Stimulated activated CD4-positive, alpha-beta T cell treated with anti-CD3 and anti-CD28 coated beads, Interleukin-1b, Interleukin-23, amount 100 ng/mL, for 4 hours (primary cell): ENCODE results near the gene SDC1.
A peak's percentile ranks its signal among the peaks of the same experiment; 100 is the strongest.
"Not testable (repeated sequence)": the region's sequence is repeated elsewhere in the genome, so short reads cannot be mapped to it uniquely, and the experiment has no call there.

Experiments used
- DNase-seq, 2 donors: peaks; one replicate each; pipeline ENCODE4 v3.0.0-alpha.2; 2020; ENCODE audit warnings: low read depth in 2 of 2

SDC1 gene

GRCh38 chr2:20224716-20225293 lies at the start of gene SDC1:
Gene SDC1, minus strand, starts transcription at chr2:20225130. Its CDS starts 263 bp downstream, at chr2:20224867.
- DNase-seq: no peak

DNA sequence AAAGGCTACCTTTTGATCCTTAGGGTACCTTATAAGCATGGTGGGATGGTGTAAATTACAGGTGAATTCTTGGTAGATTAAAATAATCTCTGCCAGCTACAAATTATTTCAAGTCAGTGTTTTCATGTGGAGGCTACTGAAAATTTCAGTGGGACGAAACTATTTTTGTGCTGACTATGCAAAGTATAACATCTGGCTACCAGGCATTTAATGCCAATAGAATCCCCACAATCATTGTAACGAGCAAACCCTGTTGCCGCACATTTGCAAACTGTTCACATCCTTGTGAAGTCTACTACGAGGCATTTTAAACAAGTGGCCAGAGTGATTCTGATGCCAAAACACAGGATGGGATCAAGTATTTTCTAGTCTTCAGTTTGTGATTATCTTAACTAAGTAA lies 48.1 kb upstream of the SDC1 start:
- DNase-seq: no peak

DNA sequence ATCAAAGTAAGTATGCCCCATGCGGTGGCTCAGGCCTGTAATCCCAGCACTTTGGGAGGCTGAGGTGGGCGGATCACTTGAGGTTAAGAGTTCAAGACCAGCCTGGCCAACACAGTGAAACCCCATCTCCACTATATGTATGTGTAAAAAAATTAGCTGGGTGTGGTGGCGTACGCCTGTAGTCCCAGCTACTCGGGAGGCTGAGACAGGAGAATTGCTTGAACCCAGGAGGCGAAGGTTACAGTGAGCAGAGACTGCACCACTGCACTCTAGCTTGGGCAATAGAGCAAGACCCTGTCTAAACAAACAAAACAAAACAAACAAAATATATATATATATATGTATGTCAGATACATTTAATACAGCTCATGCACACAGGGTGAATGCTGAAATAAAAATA lies 43.4 kb upstream of the SDC1 start:
- not testable (repeated sequence) for DNase-seq

GRCh38 chr2:20267529-20267928 lies 42.6 kb upstream of the SDC1 start:
- no peak for DNase-seq

DNA sequence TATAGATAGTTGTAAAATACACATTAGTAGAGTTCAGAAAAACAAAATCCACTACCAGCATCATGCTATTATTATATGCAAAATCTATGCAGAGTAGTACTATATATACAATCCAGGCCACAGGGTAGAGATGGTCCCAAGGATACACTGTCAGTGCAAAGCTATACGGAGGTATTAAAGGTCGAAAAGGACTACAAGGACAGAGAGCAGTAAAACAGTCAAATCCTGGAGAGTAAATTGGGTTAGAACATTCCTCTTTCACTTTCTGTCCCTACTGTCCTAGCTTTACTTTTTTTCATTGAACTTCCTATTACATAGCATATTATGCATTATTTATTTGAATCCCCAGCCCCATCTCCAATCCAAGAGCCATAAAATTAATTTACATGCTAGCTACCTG lies 39.7 kb upstream of the SDC1 start:
- DNase-seq: no peak

DNA sequence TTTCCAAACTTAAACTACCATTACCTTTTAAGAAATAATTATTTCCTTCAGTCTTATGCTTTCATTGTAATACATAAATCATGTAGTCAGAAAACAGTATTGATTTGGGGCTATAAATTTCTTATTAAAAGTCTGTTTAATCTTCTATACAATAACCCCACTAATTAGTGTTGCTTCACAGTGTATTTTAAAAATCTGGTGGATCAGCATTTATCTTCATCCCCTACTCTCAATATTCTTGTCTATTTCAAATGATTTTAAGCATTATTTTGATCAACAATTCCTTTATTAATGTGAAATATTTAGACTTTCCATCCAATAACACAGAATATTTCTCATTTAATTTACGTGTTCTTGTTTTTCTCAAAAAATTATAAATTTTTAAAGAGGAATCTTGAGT lies 32.5 kb upstream of the SDC1 start:
- no peak for DNase-seq

DNA sequence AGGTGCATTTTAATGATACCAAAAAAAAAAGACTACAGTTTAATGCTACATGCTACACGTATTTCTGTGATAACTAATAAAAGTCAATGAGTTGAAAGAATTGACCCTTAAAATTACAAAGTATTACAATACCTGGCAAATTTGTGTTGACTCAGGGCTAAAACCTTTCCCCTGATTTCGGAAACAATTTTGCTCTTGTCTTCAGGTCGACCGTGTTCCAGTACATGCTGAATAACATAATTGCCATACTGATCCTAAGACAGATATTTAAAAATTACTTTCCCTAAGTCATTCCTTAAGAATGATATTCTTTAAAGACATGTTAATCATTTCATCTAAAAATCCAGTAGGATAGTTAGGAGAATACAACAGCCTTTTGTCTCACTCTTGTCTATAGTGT lies 29.8 kb upstream of the SDC1 start:
- DNase-seq: no peak

- no peak for DNase-seq
Measured at GRCh38 chr2:20250436-20250835, 25.5 kb upstream of the SDC1 start.

DNA sequence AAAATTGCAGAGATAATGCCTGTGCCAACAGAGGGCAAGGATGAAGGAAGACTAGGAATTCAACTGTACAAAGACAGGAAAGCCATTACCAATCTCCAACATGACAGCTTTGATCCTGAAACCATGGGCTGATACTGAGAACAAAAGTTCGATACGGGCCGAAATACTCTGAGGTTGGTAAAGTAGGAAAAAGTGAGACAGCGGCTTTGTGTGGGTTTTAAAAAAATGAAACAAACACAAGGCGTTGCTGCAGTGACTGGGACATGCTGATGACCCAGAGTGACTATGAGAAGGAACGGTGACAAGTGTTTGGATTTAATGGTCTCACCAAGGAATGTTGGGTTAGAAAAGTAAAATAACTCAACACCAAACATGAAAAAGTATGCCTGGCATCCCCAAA lies 24.2 kb upstream of the SDC1 start:
- DNase-seq: no peak

DNA sequence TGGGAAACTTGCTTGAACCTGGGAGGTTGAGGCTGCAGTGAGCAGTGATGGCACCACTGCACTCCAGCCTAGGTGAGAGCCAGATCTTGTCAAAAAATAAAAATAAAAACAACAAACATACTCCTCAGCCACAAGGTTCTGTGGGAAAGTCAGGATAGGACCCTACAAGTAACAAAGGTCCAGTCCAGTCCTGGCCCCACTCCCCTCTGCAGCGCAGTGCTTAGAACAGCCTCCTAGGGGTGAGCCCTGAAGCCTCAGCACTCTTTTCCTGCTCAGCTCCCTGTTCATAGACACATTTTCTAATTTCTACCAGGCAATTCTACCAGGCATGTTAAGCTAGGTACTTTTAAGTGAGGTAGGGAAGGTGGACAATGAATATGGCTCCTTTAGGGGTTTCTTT lies 22.2 kb upstream of the SDC1 start:
- no peak for DNase-seq

- not testable (repeated sequence) for DNase-seq
Measured at GRCh38 chr2:20243637-20244036, 18.7 kb upstream of the SDC1 start.

DNA sequence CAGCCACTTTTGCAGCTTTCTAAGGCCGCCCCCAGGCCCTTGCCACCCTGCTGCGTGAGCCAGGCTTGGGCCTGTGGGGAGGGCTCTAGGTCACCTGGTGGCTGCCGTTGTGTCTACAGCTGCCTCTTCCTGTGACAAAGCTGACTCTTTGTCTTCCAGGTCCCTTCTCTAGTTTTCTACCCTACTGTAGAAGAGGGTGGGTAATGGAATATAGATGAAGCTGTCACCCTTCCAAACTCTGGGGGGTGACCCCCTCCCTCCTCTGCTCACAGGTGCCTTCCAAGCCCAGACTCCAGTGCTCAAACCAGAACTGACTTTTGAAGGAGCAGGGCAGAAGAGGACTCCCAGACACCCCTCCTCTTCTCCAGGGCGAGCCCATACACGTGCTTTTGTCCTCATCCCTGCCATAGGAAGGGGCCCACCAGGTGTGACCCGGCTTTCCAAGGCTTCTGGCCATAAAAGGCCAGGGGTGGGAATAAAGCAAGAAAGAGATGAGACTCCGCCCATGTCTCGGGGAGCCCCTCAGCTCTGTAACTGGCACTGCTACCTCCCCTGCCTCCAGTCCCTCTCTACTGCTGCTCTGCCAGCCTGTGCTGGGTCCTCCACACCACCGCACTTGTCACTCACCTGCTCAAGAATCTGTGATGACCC lies 17.9 kb upstream of the SDC1 start:
- DNase-seq: no peak

GRCh38 chr2:20241973-20242726 lies 17.2 kb upstream of the SDC1 start:
- peak in 1 of 2 donors; percentile 28 for DNase-seq

DNA sequence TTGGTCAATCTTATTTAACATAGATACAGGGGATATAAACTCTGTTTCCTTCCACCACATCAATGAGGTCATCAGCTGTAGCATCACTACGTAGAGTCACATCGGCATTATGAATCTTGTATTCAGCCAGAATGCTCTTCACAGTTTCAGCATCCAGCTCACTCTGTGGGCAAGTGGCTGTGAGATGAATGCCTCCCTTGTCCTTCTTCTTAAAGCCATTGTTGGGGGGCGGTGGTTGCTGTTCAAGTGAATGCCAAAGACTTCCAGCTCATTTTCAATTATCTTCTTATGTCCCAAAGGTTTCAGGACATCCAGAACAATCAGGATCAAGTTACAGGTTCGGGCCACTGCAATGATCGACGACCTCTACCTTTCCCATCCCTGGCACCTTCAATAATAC lies 15.4 kb upstream of the SDC1 start:
- not testable (repeated sequence) for DNase-seq

GRCh38 chr2:20236496-20236895 lies 11.6 kb upstream of the SDC1 start:
- no peak for DNase-seq

- DNase-seq: no peak
Measured at GRCh38 chr2:20235655-20236305, 10.8 kb upstream of the SDC1 start.

DNA sequence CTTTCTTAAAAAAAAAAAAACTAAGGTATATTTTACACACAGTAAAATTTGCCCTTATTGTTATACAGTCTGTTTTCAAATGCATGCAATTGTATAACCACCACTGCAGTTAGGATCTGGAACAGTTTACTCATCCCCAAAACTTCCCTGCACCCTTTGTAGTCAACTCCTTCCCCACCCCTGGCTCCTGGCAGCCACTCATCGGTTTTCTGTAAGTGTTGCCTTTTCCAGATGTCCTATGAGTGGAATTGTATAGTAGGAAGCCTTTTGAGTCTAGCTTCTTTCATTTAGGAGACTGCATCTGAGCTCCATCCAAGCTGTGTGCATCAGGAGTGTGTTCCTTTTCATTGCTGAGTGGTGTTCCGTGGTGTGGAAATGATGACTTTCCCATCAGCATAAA lies 9.7 kb upstream of the SDC1 start:
- not testable (repeated sequence) for DNase-seq

DNA sequence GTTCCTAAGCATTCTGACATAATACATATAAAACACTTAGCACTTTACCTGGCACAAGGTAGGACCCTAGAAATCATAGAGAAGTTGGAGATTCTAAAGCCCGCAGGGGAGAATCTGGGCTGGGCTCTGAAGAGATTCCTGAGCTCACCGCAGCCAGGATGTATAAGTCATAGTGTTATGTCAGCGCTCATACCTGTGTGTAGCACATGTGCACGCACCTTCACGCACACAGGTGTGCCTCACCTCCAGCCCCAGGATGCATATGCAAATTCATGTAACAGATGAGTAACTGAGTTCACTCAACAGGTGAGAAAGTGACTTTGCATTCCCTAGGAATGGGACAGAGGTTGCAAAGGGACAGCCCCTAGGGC lies 7.9 kb upstream of the SDC1 start:
- no peak for DNase-seq

DNA sequence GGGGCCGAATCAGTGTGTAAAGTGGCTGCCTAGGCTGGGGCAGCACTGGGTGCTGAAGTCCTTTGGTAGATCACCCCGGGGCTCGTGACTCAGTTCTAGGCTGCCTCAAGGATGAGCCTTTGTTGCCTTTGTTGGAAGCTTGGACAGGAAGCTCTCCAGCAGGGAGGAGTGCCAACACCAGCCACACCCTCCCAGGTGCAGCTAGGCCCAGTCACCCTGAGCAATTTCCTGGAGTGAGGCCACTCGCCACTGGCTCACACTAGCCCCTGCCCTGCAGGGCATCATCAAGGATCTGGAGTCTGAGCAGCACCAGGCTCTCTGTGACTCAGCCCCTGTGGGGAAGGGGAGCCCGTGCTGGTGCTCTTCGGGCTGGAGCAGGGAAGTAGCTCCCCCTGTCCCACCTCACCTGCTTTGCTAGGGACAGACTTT lies 6.7 kb upstream of the SDC1 start:
- DNase-seq: no peak

GRCh38 chr2:20231159-20231558 lies 6.2 kb upstream of the SDC1 start:
- DNase-seq: no peak

DNA sequence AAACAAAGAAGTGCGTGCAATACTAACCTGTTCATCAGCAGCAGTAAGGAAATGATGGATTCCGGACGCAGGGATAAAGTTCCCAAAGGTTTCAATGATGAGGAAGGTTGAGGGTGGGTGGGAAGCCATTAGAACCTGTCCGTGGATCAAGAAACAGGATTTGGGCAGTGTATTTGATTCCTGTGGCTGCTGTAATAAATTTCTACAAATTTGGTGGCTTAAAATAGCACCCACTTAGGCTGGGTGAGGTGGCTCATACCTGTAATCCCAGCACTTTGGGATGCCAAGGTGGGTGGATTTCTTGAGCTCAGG lies 5.1 kb upstream of the SDC1 start:
- no peak for DNase-seq

GRCh38 chr2:20229322-20230113 lies 4.6 kb upstream of the SDC1 start:
- no peak for DNase-seq
